ACC112 (cell line): ENCODE data around the gene RBBP4.
A peak's percentile ranks its signal among the peaks of the same experiment; 100 is the strongest.
"Not testable (repeated sequence)": the region's sequence is repeated elsewhere in the genome, so short reads cannot be mapped to it uniquely, and the experiment has no call there.

Experiments used
- H2AFZ ChIP-seq: fragments of 200-600 bp; sonication (generic); one replicate; pipeline ENCODE4 v1.6.0; 2017; ENCODE audit warnings: antibody characterized with exemption, low read length; ENCODE audit not compliant: unreplicated experiment
- H3K27ac ChIP-seq: fragments of 200-600 bp; sonication (generic); 2 replicates; pipeline ENCODE4 v1.5.1; 2014; ENCODE audit warnings: low read depth, mild to moderate bottlenecking, antibody characterized with exemption, low read length, moderate library complexity
- H3K27me3 ChIP-seq: fragments of 200-600 bp; sonication (generic); 2 replicates; pipeline ENCODE4 v1.6.1; 2014; ENCODE audit warnings: mild to moderate bottlenecking, antibody characterized with exemption, low read length, moderate library complexity, mixed read lengths; ENCODE audit not compliant: insufficient read depth
- H3K36me3 ChIP-seq: fragments of 200-600 bp; sonication (generic); 2 replicates; pipeline ENCODE4 v1.6.1; 2016; ENCODE audit warnings: mild to moderate bottlenecking, antibody characterized with exemption, low read length, moderate library complexity, mixed read lengths; ENCODE audit not compliant: insufficient read depth
- H3K4me1 ChIP-seq: fragments of 200-600 bp; sonication (generic); one replicate; pipeline ENCODE4 v1.6.1; 2016; ENCODE audit warnings: low read length, mixed read lengths; ENCODE audit not compliant: insufficient read depth, unreplicated experiment, control insufficient read depth
- H3K4me3 ChIP-seq: fragments of 200-600 bp; sonication (generic); 2 replicates; pipeline ENCODE4 v1.5.1; 2014; ENCODE audit warnings: mild to moderate bottlenecking, low read depth, low read length
- H3K79me2 ChIP-seq: fragments of 200-600 bp; sonication (generic); one replicate; pipeline ENCODE4 v1.6.0; 2016; ENCODE audit warnings: low read length; ENCODE audit not compliant: control insufficient read depth, unreplicated experiment, insufficient read depth

Gene RBBP4

DNA sequence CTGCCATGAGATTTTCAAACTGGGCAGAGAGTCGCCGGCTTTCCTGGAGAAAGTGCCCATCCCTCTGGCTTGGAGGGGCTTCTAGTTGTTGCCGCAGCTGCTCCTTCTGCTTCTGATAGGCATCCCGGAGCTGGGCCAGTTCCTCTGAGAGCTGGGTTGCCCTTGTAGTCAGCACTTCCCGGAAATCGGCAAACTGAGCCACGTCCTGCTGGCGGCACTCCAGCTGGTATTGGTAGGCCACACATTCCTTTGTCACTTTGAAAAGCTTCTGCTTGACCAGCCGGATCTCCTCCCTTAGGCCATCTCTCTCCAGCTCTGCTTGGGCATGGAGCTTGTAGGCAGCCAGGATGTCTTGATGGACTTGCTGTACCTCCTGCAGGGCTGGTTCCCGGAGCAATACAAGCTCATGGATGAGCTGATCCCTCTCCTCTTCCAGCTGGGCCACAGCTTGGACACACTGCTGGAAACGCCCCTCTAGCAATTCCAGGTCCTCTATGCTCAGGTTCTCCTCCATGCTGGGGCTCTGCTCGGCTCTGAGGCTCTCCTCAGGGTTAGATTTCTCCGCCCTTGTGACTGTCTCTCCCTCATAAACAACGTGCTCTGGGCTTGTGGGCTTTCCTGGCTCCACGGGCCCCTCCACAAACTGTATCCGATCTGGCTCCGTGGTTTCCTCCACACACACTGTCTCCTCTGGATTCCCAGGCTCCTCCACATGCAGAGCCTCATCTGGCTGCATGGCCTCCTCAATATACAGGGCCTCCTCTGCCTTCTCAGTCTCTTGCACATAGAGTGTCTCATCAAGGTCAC lies 44.3 kb downstream of the RBBP4 start:
- peaks cover 17% of the 10 kb centered on the region for H3K4me1 ChIP-seq
- H2AFZ ChIP-seq, result no peak overlapping the region
- no peaks in the 10 kb centered on the region for H3K27me3 ChIP-seq
- no peak overlapping the region for H3K4me3 ChIP-seq
- peaks cover 9% of the 10 kb centered on the region for H3K79me2 ChIP-seq
- 0 out of 2 replicates have a peak, but pooled peaks cover 3% of the 10 kb centered on the region for H3K36me3 ChIP-seq
- H3K27ac ChIP-seq, result peak overlapping the region; percentile 22

DNA sequence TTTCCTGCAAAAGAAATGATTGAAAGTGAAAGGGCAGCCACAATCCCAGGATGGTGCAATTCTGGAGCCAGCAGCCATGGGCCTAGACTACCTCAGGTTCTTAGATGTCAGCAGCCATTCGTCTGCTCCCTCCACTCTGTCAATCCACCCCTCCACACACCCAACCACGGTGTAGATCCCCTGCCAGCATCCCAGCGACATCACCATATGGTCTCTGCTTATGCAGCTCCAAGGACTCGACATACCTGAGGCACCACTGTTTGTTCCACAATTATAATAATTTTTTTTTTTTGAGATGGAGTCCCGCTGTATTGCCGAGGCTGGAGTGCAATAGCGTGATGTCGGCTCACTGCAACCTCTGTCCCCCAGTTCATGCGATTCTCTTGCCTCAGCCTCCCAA lies 45.0 kb downstream of the RBBP4 start:
- Histone ChIP-seq H3K27me3 (no peaks in the 10 kb centered on the region), H3K27ac (no peak overlapping the region; the same call in 1 of the 2 replicates), H3K79me2 (peaks cover 9% of the 10 kb centered on the region)

DNA sequence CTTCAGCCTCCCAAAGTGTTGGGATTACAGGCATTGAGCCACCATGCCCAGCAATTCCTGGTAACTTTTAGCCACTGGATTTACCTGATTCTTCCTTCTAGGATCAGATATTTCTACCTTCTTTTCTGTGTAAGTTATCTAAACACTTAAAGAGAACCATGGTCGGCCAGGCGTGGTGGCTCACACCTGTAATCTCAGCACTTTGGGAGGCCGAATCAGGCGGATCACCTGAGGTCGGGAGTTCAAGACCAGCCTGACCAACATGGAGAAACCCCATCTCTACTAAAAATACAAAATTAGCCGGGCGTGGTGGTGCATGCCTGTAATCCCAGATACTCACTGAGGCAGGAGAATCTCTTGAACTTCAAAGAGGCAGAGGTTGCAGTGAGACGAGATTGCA lies 46.0 kb downstream of the RBBP4 start:
- H3K4me3 ChIP-seq, H3K36me3 ChIP-seq, H3K27ac ChIP-seq, H3K27me3 ChIP-seq, H2AFZ ChIP-seq: not testable (repeated sequence)
- peaks cover 24% of the 10 kb centered on the region for H3K4me1 ChIP-seq
- peaks cover 13% of the 10 kb centered on the region for H3K79me2 ChIP-seq

More for the DNA sequence above, 45.0 kb downstream of the RBBP4 start:
- Histone ChIP-seq H3K36me3 (0 out of 2 replicates have a peak, but pooled peaks cover 3% of the 10 kb centered on the region), H3K4me1 (peaks cover 17% of the 10 kb centered on the region), H3K4me3 (no peak overlapping the region), H2AFZ (no peak overlapping the region)

DNA sequence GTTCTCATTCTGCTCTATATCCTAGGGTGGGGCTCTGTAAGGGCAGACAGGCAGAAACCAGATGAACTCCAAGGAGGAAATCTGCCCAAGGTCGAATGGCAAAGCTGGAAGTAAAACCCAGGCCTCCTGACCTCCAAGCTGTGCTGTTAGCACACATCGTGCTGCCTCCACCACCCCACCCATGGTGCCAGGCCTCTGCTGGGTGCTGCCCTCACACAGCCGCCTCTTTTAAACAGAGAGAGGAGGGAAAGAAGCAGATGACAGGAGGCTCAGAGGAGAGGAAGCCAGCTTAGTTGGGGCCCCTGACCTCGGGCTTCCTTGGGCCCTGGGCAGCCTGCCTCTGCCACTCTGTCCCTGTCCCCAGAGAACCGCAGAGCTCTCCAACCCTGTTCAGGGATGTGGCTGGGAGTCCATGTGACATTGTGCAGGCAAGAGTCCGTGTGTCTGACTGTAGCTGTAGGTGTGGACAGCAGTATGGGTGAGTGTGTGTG lies 50.5 kb downstream of the RBBP4 start:
- Histone ChIP-seq H3K4me1 (peaks cover 23% of the 10 kb centered on the region), H3K79me2 (peaks cover 12% of the 10 kb centered on the region), H3K36me3 (no peaks in the 10 kb centered on the region), H3K27me3 (no peaks in the 10 kb centered on the region), H3K27ac (peak overlapping the region; percentile 95), H3K4me3 (peak overlapping the region; percentile 95), H2AFZ (no peak overlapping the region)

DNA sequence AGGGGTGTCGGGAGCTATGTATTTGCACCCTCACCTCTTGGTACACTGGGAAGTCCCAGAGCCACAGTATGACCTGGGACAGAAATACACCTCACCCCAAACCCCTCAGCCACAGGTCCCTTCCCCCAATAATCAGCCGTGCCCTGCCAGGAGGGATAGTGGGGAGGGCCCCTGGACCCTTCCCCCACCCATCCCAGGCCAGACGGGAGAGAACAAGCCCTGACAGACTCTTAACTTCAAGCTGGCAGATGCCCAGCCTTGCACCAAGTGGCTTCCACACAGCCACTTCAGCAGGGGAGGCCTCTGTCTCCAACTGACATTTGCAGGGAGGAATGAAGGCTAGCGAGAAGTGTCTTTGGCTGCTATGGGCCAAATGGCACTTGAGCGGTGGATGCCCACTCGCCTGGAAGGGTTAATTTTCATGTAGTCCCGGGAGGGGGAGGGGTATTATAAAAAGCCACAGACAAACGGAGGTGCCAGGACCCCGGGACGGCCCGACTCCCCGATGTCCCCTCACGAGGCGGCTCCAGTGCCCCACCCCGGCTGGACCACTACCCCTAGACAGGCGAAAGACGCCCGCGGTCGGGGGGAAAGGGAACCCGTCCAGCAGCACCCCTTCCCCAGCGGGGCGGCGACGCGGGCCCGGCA lies 51.1 kb downstream of the RBBP4 start:
- H3K27ac ChIP-seq, result peak overlapping the region; percentile 95
- H3K27me3 ChIP-seq, result no peaks in the 10 kb centered on the region
- H3K4me1 ChIP-seq, result peaks cover 23% of the 10 kb centered on the region
- peak overlapping the region; percentile 95 for H3K4me3 ChIP-seq
- H3K36me3 ChIP-seq, result no peaks in the 10 kb centered on the region
- H3K79me2 ChIP-seq, result peaks cover 12% of the 10 kb centered on the region
- H2AFZ ChIP-seq, result no peak overlapping the region

DNA sequence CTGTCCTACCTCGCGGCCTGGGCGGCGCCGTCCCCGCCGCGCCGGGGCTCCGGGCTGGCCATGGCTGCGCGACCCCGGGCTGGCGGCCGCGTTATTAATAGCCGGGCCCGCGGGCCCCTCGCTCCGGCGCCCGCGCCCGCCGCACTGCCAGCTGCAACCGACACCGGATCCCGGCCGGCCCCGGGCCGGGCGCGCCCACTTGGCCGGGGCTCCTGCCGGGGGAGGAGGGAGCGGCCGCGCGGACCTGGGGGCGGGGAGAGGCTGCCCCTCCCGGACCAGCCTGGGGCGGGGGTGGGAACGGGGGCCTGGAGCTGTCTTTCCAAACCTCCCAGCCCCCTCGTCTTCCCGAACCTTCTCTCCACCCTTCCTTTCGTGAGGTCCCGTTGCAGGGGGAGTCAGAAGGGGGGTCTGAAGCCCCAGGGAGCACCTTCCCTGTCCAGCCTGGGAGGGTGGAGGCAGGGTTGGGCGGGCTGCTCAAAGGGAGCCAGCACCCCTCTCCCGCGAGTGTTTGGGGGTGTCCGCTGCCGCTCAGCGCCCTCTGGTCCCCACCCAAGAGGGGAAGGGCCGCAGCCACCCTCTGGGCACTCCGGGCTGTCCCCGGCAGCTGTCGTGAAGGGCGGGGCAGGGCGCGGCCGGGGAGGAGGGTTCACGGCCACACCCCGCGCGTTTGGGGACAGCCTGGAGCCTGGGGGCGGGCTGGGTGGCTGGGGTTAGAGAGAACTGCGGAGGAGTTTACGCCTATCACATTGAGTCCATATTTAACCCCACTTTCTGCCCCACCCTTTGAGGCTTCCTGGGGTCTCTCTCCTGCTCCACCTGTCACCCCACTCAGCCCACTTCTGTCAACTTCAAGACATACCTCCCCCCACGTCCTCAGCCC lies 51.8 kb downstream of the RBBP4 start, which contains the start of gene SYNC:
TSS of gene SYNC (minus strand) at position 172 of the 880 bp plus-strand sequence. CDS start at position 62, 110 bp downstream.
- no peaks in the 10 kb centered on the region for H3K27me3 ChIP-seq
- peaks cover 23% of the 10 kb centered on the region for H3K4me1 ChIP-seq
- no peaks in the 10 kb centered on the region for H3K36me3 ChIP-seq
- H3K79me2 ChIP-seq, result peaks cover 12% of the 10 kb centered on the region
- H2AFZ ChIP-seq, result peak within 1 kb of the TSS; percentile 79
- H3K27ac ChIP-seq, result peak within 1 kb of the TSS; percentile 95
- peak within 1 kb of the TSS; percentile 95 for H3K4me3 ChIP-seq

DNA sequence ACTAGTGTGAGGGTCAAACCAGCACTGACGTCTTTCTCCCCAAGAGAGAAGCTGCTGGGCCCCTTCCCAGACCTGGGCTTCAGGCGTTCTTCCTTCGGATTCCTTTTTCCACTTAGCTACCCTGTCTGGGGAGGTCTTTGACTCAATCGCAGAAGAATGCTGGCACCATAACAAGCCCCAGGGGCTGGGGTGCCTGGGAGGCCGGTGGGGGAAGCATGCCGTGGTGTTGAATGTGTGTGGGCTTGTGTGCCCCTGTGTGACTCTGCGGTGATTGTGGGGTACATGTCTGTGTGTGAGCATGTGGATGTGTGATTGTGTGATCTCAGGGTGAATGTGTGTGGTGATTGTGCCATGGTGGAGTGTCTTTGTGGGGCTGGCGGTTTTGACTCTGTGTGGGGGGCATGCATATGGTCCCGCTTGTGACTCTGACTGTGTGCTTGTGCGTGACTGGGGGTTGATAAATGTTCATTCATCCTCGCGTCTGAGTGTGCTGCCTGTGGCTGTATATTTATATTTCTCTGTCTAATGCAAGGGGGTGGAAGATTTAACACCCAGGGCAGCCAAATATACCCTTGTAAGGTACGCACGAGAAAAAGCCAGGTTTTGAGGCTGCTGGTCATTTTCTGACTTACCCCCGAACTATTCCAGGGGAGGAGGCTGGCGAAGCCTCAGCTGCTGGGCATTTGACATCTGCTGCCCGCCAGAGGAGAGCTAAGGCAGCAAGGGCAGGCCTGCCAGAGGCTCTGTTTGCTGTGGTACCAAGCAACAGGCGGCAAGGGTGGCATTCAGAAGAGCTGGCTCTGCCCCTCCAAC lies 52.7 kb downstream of the RBBP4 start:
- H3K4me3 ChIP-seq, result peak overlapping the region; percentile 95
- peaks cover 23% of the 10 kb centered on the region for H3K4me1 ChIP-seq
- no peaks in the 10 kb centered on the region for H3K27me3 ChIP-seq
- H3K36me3 ChIP-seq, result no peaks in the 10 kb centered on the region
- peak overlapping the region; percentile 79 for H2AFZ ChIP-seq
- H3K79me2 ChIP-seq, result peaks cover 12% of the 10 kb centered on the region
- peak overlapping the region; percentile 95 for H3K27ac ChIP-seq

DNA sequence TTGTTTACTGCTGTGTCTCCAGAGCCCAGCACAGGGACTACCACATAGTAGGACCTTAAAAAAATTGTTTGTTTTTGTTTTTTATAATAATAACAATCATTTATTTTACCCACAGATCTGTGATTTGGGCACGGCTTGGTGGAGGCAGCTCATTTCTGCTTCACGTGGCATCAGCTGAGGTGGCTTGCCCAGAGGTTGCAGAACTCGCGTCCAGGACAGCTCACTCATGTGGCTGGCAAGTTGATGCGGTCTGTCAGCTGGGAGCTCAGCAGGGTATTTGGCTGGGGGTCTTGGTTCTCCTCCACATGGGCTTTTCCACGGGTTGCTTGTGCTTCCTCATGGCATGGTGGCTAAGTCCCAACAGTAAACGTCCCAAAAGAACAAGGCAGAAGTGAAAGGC lies 54.5 kb downstream of the RBBP4 start:
- Histone ChIP-seq H3K4me1 (peaks cover 20% of the 10 kb centered on the region), H3K27ac (no peak overlapping the region), H3K4me3 (no peak overlapping the region), H3K36me3 (no peaks in the 10 kb centered on the region), H3K79me2 (peaks cover 7% of the 10 kb centered on the region), H3K27me3 (no peaks in the 10 kb centered on the region), H2AFZ (no peak overlapping the region)

DNA sequence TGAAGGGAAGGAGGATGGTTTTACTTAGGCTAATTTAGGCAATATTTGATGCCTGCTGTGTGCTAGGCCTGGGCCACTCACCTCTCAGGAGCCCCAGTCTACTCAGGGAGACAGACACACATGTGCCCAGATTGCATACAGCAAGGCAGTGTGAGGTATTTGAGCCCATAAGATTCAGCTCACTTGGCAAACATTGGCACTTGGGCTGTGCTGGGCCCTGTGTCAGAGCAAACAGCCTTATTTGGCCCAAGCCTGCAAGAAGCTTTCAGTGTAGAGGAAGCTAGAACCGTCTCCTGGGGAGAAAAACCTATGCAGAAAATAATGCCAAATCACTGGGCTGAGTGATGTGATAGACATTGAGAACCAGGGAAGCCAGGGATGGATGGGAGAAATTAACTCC lies 55.5 kb downstream of the RBBP4 start:
- H3K27ac ChIP-seq, result no peak overlapping the region
- H3K27me3 ChIP-seq, result no peaks in the 10 kb centered on the region
- peaks cover 18% of the 10 kb centered on the region for H3K4me1 ChIP-seq
- H3K79me2 ChIP-seq, result peaks cover 7% of the 10 kb centered on the region
- H3K4me3 ChIP-seq, result no peak overlapping the region
- H3K36me3 ChIP-seq, result no peaks in the 10 kb centered on the region
- no peak overlapping the region for H2AFZ ChIP-seq
